ENCODE measurements around the gene CHST11.

DNA sequence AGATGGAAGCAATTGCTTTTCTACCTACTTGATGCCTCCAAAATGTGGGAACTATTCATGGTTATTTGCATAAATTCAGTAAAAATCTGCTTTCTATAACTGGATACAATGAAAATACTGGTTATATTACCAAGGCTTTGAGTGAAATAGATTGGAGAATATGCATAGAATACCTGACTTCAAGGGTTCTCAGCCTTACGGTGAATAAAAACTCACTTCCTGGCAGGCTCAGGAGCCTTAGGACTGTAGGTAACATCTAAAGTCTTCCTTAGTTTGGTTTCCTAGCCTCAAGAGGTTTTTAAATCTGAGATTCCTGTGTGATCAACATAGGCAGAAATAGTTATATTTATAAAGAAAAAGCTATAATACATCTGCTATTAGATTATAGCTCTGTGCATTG lies 342.7 kb downstream of the CHST11 start:
- TF ChIP-seq POLR2AphosphoS5 (IDR thresholded peaks at IDR 0.05; ENCODE audit: borderline replicate concordance, low read depth, low read length) (no peak), EZH2 (IDR thresholded peaks at IDR 0.05) (no peak)
